Immature natural killer cell (primary cell): ENCODE results near the gene NKAIN2. TPM values are rescaled to one million over a fixed set of nuclear protein-coding genes. Genes with fewer than 3 reads are reported as not detected.
"Not testable (repeated sequence)": the region's sequence is repeated elsewhere in the genome, so short reads cannot be mapped to it uniquely, and the experiment has no call there.

ENCODE experiments used
- DNase-seq, 3 donors: peaks; one replicate each; pipeline ENCODE4 v3.0.0; 2022; ENCODE audit warnings: mixed read lengths in 1 of 3
- H3K27ac Mint-ChIP-seq, 6 donors: one replicate each; pipeline ENCODE4 v1.8.0; 2020; ENCODE audit warnings: mixed read lengths in 6 of 6, mild to moderate bottlenecking in 5 of 6, inconsistent platforms in 4 of 6, moderate library complexity in 3 of 6
- H3K27me3 Mint-ChIP-seq, 3 donors: one replicate each; pipeline ENCODE4 v1.8.0; 2020 to 2021; ENCODE audit warnings: low read depth in 3 of 3, mild to moderate bottlenecking in 3 of 3, mixed read lengths in 3 of 3, moderate library complexity in 3 of 3, inconsistent platforms in 1 of 3
- H3K36me3 Mint-ChIP-seq, 3 donors: one replicate each; pipeline ENCODE4 v1.8.0; 2020; ENCODE audit warnings: mixed read lengths in 3 of 3, inconsistent platforms in 2 of 3, mild to moderate bottlenecking in 2 of 3
- H3K4me1 Mint-ChIP-seq, 2 donors: one replicate each; pipeline ENCODE4 v1.8.0; 2020; ENCODE audit warnings: inconsistent platforms in 2 of 2, mild to moderate bottlenecking in 2 of 2, mixed read lengths in 2 of 2, moderate library complexity in 1 of 2
- H3K4me3 Mint-ChIP-seq, 5 donors: one replicate each; pipeline ENCODE4 v1.8.0; 2020; ENCODE audit warnings: mild to moderate bottlenecking in 5 of 5, mixed read lengths in 5 of 5, inconsistent platforms in 3 of 5, moderate library complexity in 3 of 5
- H3K9me3 Mint-ChIP-seq, 6 donors: one replicate each; pipeline ENCODE4 v1.8.0; 2020; ENCODE audit warnings: mild to moderate bottlenecking in 6 of 6, mixed read lengths in 6 of 6, inconsistent platforms in 4 of 6, moderate library complexity in 3 of 6
- polyA plus RNA-seq, 3 donors: library from polyadenylated mRNA; unstranded; fragments of 300-500 nt; fragmentation: Illumina TruSeq; gene quantifications; one replicate each; pipeline ENCODE4 v1.2.3, GENCODE V29; 2021

NKAIN2 gene
- polyA plus RNA-seq, 3 donors from 2014 or later, result not detected

GRCh38 chr6:124356811-124357210, 553.1 kb downstream of the NKAIN2 start:
- H3K27me3 Mint-ChIP-seq, result no peaks in the 10 kb centered on the region
- no peak overlapping the region for H3K27ac Mint-ChIP-seq
- DNase-seq, result no peak
- H3K4me1 Mint-ChIP-seq, result no peaks in the 10 kb centered on the region
- H3K4me3 Mint-ChIP-seq, result no peak overlapping the region
- no peaks in the 10 kb centered on the region for H3K36me3 Mint-ChIP-seq
- peaks cover 4 to 15% (median 6%) of the 10 kb centered on the region in 6 donors for H3K9me3 Mint-ChIP-seq

- no peaks in the 10 kb centered on the region for H3K27me3 Mint-ChIP-seq
- DNase-seq, result no peak
- no peak overlapping the region for H3K4me3 Mint-ChIP-seq
- peaks cover 0 to 11% (median 4%) of the 10 kb centered on the region in 6 donors for H3K9me3 Mint-ChIP-seq
- H3K27ac Mint-ChIP-seq, result no peak overlapping the region
- no peaks in the 10 kb centered on the region for H3K4me1 Mint-ChIP-seq
- H3K36me3 Mint-ChIP-seq, result no peaks in the 10 kb centered on the region
These were observed 564.5 kb downstream of the NKAIN2 start for GRCh38 chr6:124368131-124368530.

GRCh38 chr6:124371974-124372475, 568.4 kb downstream of the NKAIN2 start:
- H3K27me3 Mint-ChIP-seq, result no peaks in the 10 kb centered on the region
- no peak overlapping the region for H3K27ac Mint-ChIP-seq
- DNase-seq, result no peak
- H3K36me3 Mint-ChIP-seq, result peaks cover 0 to 3% (median 0%) of the 10 kb centered on the region in 3 donors
- H3K9me3 Mint-ChIP-seq, result peaks cover 1 to 16% (median 4%) of the 10 kb centered on the region in 6 donors
- no peaks in the 10 kb centered on the region for H3K4me1 Mint-ChIP-seq
- no peak overlapping the region for H3K4me3 Mint-ChIP-seq

- no peak overlapping the region for H3K27ac Mint-ChIP-seq
- peaks cover 0 to 3% (median 0%) of the 10 kb centered on the region in 3 donors for H3K36me3 Mint-ChIP-seq
- no peak for DNase-seq
- no peak overlapping the region for H3K4me3 Mint-ChIP-seq
- H3K27me3 Mint-ChIP-seq, result peaks cover 0 to 2% (median 0%) of the 10 kb centered on the region in 3 donors
- H3K4me1 Mint-ChIP-seq, result no peaks in the 10 kb centered on the region
- peaks cover 3 to 22% (median 6%) of the 10 kb centered on the region in 6 donors for H3K9me3 Mint-ChIP-seq
These were observed 569.7 kb downstream of the NKAIN2 start for GRCh38 chr6:124373386-124373785.

- Mint-ChIP-seq H3K27ac (no peak overlapping the region), H3K9me3 (peaks cover 3 to 42% (median 6%) of the 10 kb centered on the region in 6 donors), H3K4me1 (no peaks in the 10 kb centered on the region), H3K4me3 (no peak overlapping the region), H3K36me3 (no peaks in the 10 kb centered on the region), H3K27me3 (no peaks in the 10 kb centered on the region)
- DNase-seq, result no peak
These were observed 585.5 kb downstream of the NKAIN2 start for GRCh38 chr6:124389127-124389526.

- Mint-ChIP-seq H3K4me1 (no peaks in the 10 kb centered on the region), H3K27me3 (no peaks in the 10 kb centered on the region), H3K36me3 (no peaks in the 10 kb centered on the region), H3K9me3 (peaks cover 0 to 17% (median 6%) of the 10 kb centered on the region in 6 donors), H3K27ac (no peak overlapping the region), H3K4me3 (no peak overlapping the region)
- no peak for DNase-seq
These were observed 589.9 kb downstream of the NKAIN2 start for GRCh38 chr6:124393536-124393935.

- Mint-ChIP-seq H3K27me3 (no peaks in the 10 kb centered on the region), H3K4me3 (no peak overlapping the region), H3K9me3 (peaks cover 0 to 12% (median 2%) of the 10 kb centered on the region in 6 donors), H3K36me3 (no peaks in the 10 kb centered on the region), H3K27ac (no peak overlapping the region), H3K4me1 (no peaks in the 10 kb centered on the region)
- DNase-seq, result no peak
These were observed 592.7 kb downstream of the NKAIN2 start for GRCh38 chr6:124396361-124396760.

- Mint-ChIP-seq H3K36me3 (no peaks in the 10 kb centered on the region), H3K4me3 (no peak overlapping the region), H3K27me3 (no peaks in the 10 kb centered on the region), H3K4me1 (no peaks in the 10 kb centered on the region), H3K9me3 (peaks cover 0 to 9% (median 3%) of the 10 kb centered on the region in 6 donors), H3K27ac (no peak overlapping the region)
- no peak for DNase-seq
These were observed 596.8 kb downstream of the NKAIN2 start for GRCh38 chr6:124400261-124400999.

- not testable (repeated sequence) for H3K4me1 Mint-ChIP-seq, DNase-seq, H3K27ac Mint-ChIP-seq, H3K36me3 Mint-ChIP-seq, H3K27me3 Mint-ChIP-seq, H3K4me3 Mint-ChIP-seq
- H3K9me3 Mint-ChIP-seq, result peaks cover 8 to 15% (median 12%) of the 10 kb centered on the region in 6 donors
These were observed 606.8 kb downstream of the NKAIN2 start for GRCh38 chr6:124410425-124410824.

GRCh38 chr6:124412657-124413056, 609.0 kb downstream of the NKAIN2 start:
- not testable (repeated sequence) for DNase-seq, H3K4me1 Mint-ChIP-seq, H3K4me3 Mint-ChIP-seq, H3K27me3 Mint-ChIP-seq, H3K27ac Mint-ChIP-seq, H3K36me3 Mint-ChIP-seq
- peaks cover 9 to 15% (median 12%) of the 10 kb centered on the region in 6 donors for H3K9me3 Mint-ChIP-seq

GRCh38 chr6:124420116-124420840, 616.6 kb downstream of the NKAIN2 start:
- Mint-ChIP-seq H3K27me3 (no peaks in the 10 kb centered on the region), H3K27ac (no peak overlapping the region), H3K4me1 (no peaks in the 10 kb centered on the region), H3K36me3 (no peaks in the 10 kb centered on the region), H3K4me3 (no peak overlapping the region), H3K9me3 (peaks cover 0 to 13% (median 5%) of the 10 kb centered on the region in 6 donors)
- no peak for DNase-seq

- Mint-ChIP-seq H3K36me3 (no peaks in the 10 kb centered on the region), H3K27me3 (no peaks in the 10 kb centered on the region), H3K27ac (no peak overlapping the region), H3K4me3 (no peak overlapping the region), H3K4me1 (no peaks in the 10 kb centered on the region), H3K9me3 (peaks cover 0 to 8% (median 6%) of the 10 kb centered on the region in 6 donors)
- DNase-seq, result no peak
These were observed 620.0 kb downstream of the NKAIN2 start for GRCh38 chr6:124423621-124424020.

GRCh38 chr6:124430740-124431318, 627.2 kb downstream of the NKAIN2 start:
- no peak for DNase-seq
- no peak overlapping the region for H3K4me3 Mint-ChIP-seq
- H3K4me1 Mint-ChIP-seq, result no peaks in the 10 kb centered on the region
- peaks cover 0 to 11% (median 2%) of the 10 kb centered on the region in 6 donors for H3K9me3 Mint-ChIP-seq
- H3K36me3 Mint-ChIP-seq, result no peaks in the 10 kb centered on the region
- no peak overlapping the region for H3K27ac Mint-ChIP-seq
- H3K27me3 Mint-ChIP-seq, result peaks cover 0 to 2% (median 0%) of the 10 kb centered on the region in 3 donors

GRCh38 chr6:124432620-124433019, 629.0 kb downstream of the NKAIN2 start:
- H3K27ac Mint-ChIP-seq, result no peak overlapping the region
- no peaks in the 10 kb centered on the region for H3K4me1 Mint-ChIP-seq
- H3K4me3 Mint-ChIP-seq, result no peak overlapping the region
- H3K27me3 Mint-ChIP-seq, result peaks cover 0 to 2% (median 0%) of the 10 kb centered on the region in 3 donors
- peaks cover 0 to 14% (median 4%) of the 10 kb centered on the region in 6 donors for H3K9me3 Mint-ChIP-seq
- H3K36me3 Mint-ChIP-seq, result no peaks in the 10 kb centered on the region
- no peak for DNase-seq
